Skeletal muscle satellite cell (primary cell): ENCODE data around the gene NHSL1.
"Not testable (repeated sequence)": the region's sequence is repeated elsewhere in the genome, so short reads cannot be mapped to it uniquely, and the experiment has no call there.

Source experiments
- H3K27me3 ChIP-seq: 2 replicates; pipeline ENCODE4 v1.7.0; 2013; ENCODE audit warnings: low read length; ENCODE audit not compliant: control insufficient read depth, insufficient read depth
- H3K36me3 ChIP-seq: 2 replicates; pipeline ENCODE4 v1.7.0; 2013; ENCODE audit warnings: mild to moderate bottlenecking, control low read depth, low read length; ENCODE audit not compliant: insufficient read depth
- H3K4me1 ChIP-seq: 2 replicates; pipeline ENCODE4 v1.7.0; 2013; ENCODE audit warnings: low read length; ENCODE audit not compliant: control insufficient read depth, insufficient read depth
- H3K4me2 ChIP-seq: 2 replicates; pipeline ENCODE4 v1.7.0; 2013; ENCODE audit warnings: mild to moderate bottlenecking, low read length
- H3K4me3 ChIP-seq: 2 replicates; pipeline ENCODE4 v1.7.0; 2013; ENCODE audit warnings: low read length
- H3K9ac ChIP-seq: 2 replicates; pipeline ENCODE4 v1.7.0; 2013; ENCODE audit warnings: mild to moderate bottlenecking, low read depth, low read length, moderate library complexity
- H3K9me3 ChIP-seq: replicated peaks from 2 replicates; pipeline ENCODE4 v1.7.0; 2013; ENCODE audit warnings: mild to moderate bottlenecking, control low read depth, low read length

The NHSL1 gene

DNA sequence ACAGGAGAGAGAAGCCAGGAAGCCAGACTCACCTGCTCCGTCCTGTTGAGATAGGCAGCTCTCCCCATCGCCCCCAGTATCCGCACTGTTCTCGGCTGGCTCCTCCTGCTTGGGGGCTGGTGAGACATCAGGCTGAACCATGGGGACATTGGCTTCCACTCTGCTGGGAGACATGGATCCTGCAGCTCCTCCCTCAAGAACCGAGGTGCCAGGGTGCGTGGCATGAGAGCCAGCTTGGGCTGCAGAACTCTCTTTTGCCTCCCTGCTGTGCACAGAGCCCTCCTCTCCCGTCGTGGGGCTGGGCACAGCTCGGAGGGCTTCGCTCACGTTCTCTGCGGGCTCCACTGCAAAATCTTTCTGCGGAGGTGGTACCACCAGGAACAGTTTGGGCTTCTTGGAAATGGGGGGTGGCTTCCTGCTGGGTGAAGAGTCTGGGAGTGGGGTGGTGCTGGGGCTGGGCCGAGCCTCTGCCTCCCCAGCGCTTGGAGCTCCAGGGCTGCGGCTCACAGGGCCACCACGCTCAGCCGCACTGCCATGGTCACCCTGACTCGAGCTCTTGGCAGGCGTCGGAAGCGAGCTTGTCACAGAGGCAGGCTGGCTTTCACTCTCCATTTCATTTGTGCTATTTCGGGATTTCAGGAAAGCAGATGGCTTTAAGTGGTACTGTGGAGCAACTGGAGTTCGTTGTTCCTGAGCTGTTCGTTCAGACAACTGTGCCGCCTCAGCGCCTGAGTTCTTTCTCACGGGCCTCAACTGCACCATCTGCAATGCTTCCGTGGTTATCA, 68.7 kb downstream of the NHSL1 start:
- Histone ChIP-seq H3K9me3 (no peaks in the 10 kb centered on the region), H3K36me3 (peaks cover 4% of the 10 kb centered on the region), H3K9ac (no peak overlapping the region), H3K4me3 (no peak overlapping the region), H3K27me3 (no peaks in the 10 kb centered on the region), H3K4me2 (no peak overlapping the region), H3K4me1 (no peaks in the 10 kb centered on the region)

- H3K4me2 ChIP-seq = no peak overlapping the region
- no peaks in the 10 kb centered on the region for H3K4me1 ChIP-seq
- no peak overlapping the region for H3K9ac ChIP-seq
- H3K36me3 ChIP-seq = peaks cover 4% of the 10 kb centered on the region
- no peak overlapping the region for H3K4me3 ChIP-seq
- no peaks in the 10 kb centered on the region for H3K9me3 ChIP-seq
- H3K27me3 ChIP-seq = no peaks in the 10 kb centered on the region
Measured at GRCh38 chr6:138429761-138430160, 69.5 kb downstream of the NHSL1 start.

DNA sequence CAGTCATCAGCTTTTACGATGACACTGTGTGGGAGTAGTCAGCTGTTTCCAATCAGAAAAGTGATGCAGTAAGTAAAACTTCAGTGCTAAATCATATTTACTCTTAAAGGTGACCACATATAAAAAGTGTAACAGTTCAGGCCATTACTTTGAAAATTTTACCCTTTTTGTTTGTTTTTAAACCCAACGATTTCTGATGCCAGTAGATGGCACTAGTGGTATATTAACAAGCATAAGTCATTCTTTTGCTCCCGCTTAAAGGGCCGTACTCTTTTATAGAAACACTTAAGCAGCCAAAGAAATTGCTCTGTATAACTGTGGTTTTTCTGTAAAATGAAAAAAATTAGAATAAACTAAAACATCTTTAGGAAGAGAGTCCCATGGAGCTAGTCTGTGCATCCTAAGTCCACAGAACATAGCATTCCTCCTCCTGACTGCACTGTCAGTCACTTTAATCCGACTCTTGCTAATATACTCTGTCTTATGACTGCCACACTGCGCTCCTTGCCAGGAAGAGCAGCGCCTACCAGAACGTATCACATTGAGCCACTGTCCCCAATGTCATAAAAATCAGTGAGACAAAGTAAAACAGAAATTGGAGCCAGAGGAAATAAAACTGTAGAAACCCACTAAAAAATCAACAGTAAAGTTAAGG, 70.2 kb downstream of the NHSL1 start:
- no peak overlapping the region for H3K9ac ChIP-seq
- H3K36me3 ChIP-seq = peaks cover 4% of the 10 kb centered on the region
- no peaks in the 10 kb centered on the region for H3K9me3 ChIP-seq
- no peaks in the 10 kb centered on the region for H3K4me1 ChIP-seq
- no peaks in the 10 kb centered on the region for H3K27me3 ChIP-seq
- H3K4me3 ChIP-seq = no peak overlapping the region
- H3K4me2 ChIP-seq = no peak overlapping the region

GRCh38 chr6:138427701-138428100, 71.6 kb downstream of the NHSL1 start:
- Histone ChIP-seq H3K4me1 (peaks cover 4% of the 10 kb centered on the region), H3K4me2 (no peak overlapping the region), H3K36me3 (peaks cover 4% of the 10 kb centered on the region), H3K27me3 (no peaks in the 10 kb centered on the region), H3K9ac (no peak overlapping the region), H3K4me3 (no peak overlapping the region), H3K9me3 (no peaks in the 10 kb centered on the region)

DNA sequence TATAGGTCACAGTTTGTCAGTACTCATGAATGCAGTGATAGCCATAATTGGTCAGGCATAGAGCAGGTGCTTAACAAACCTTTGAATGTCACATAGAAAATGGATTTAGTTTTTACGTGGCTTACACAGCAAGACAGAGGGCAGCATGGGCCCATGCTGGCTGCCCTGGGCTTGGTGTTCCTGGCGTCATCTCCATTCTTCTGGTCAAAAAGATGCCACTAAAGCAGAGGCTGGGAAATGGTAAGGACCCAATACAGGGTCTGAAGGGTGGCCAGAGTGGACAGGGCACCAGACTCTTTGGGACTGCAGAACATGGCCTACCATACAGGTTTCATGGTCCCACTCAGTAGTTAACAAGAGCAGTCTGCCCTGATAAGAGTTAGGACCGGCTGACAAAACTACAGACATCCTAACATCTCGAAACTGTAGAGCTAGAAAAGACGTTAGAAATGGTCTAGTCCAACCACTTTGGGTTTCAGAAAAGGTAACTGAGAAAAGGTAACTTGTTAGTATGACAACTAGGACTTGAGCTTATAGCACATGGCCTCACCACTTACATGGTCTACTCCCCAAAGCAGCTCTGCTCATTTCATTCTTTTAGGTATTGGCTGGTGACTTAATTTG, 72.7 kb downstream of the NHSL1 start:
- peaks cover 4% of the 10 kb centered on the region for H3K4me1 ChIP-seq
- H3K4me2 ChIP-seq = no peak overlapping the region
- H3K4me3 ChIP-seq = no peak overlapping the region
- H3K36me3 ChIP-seq = peaks cover 4% of the 10 kb centered on the region
- H3K27me3 ChIP-seq = no peaks in the 10 kb centered on the region
- H3K9me3 ChIP-seq = no peaks in the 10 kb centered on the region
- H3K9ac ChIP-seq = no peak overlapping the region

DNA sequence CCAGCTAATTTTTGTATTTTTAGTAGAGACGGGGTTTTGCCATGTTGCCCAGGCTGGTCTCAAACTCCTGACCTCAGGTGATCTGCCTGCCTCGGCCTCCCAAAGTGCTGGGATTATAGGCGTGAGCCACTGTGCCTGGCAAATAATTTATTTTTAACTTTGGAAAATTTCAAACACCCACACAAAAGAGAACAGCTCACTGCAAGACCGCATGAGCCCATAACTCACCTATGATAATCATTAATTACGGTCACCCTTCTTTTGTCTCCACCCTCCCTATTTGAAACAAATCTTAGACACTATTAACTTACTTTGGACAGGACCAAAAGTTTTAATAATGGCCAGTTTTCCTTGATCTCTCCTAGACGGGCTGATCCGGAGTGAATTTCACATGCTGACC, 74.0 kb downstream of the NHSL1 start:
- not testable (repeated sequence) for H3K4me3 ChIP-seq

DNA sequence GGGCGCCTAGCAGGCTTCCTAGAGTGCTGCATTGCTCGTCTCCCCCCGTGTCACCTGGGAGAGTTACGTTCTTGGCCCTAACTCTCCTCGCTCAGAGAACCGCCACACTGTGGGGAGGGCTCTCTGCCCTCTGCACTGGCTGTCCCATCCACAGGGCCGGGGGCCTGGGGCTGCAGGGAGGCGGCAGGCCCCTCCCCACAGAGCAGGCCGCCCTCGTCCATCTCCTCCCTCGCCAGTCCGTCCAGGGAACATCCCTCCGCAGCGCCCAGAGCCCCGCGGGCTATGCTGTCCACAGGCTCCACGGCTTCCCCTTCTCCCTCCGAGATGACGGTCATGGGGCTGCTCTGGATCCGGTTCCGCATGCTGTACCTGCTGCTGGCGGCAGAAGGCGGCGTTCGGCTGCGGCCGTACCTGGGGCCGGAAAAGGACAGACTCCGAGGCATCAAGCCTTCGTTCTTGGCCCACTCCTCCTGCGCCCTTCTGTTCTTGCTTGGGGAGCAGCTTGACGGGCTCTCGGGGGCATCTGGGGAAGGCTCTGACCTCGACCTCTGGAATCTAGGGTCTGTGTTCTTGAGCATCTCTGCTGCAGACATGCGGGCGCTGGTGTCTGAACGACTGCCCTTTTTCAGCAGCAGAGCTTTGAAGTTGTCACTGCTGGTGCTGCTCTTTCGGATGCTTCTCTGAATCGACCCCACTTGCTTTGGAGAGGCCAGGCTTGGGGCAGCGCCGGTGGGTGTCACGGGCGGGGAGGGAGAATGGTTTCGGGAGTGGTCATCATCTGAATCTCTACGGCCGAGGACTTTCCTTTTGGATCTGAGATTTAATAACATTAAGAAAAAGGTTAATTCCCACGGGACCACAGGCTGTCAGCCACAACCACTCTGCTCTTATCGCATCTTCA, 75.0 kb downstream of the NHSL1 start:
- Histone ChIP-seq H3K4me2 (no peak overlapping the region), H3K4me1 (peaks cover 4% of the 10 kb centered on the region), H3K4me3 (no peak overlapping the region), H3K9ac (no peak overlapping the region), H3K27me3 (no peaks in the 10 kb centered on the region), H3K9me3 (no peaks in the 10 kb centered on the region), H3K36me3 (peaks cover 4% of the 10 kb centered on the region)

More for the DNA sequence above, 74.0 kb downstream of the NHSL1 start:
- not testable (repeated sequence) for H3K9me3 ChIP-seq, H3K4me1 ChIP-seq, H3K4me2 ChIP-seq, H3K27me3 ChIP-seq, H3K36me3 ChIP-seq, H3K9ac ChIP-seq

- Histone ChIP-seq H3K9ac (no peak overlapping the region), H3K4me2 (no peak overlapping the region), H3K4me1 (peaks cover 4% of the 10 kb centered on the region), H3K9me3 (no peaks in the 10 kb centered on the region), H3K27me3 (no peaks in the 10 kb centered on the region), H3K36me3 (peaks cover 4% of the 10 kb centered on the region), H3K4me3 (no peak overlapping the region)
Measured at GRCh38 chr6:138422861-138423260, 76.4 kb downstream of the NHSL1 start.

- Histone ChIP-seq H3K4me3 (no peak overlapping the region), H3K9me3 (no peaks in the 10 kb centered on the region), H3K9ac (no peak overlapping the region), H3K4me1 (peaks cover 4% of the 10 kb centered on the region), H3K27me3 (no peaks in the 10 kb centered on the region), H3K36me3 (peaks cover 3% of the 10 kb centered on the region), H3K4me2 (no peak overlapping the region)
Measured at GRCh38 chr6:138421608-138422007, 77.7 kb downstream of the NHSL1 start.

GRCh38 chr6:138421089-138421488, 78.2 kb downstream of the NHSL1 start:
- no peak overlapping the region for H3K4me2 ChIP-seq
- H3K9me3 ChIP-seq = no peaks in the 10 kb centered on the region
- no peak overlapping the region for H3K9ac ChIP-seq
- H3K4me1 ChIP-seq = peaks cover 4% of the 10 kb centered on the region
- H3K4me3 ChIP-seq = no peak overlapping the region
- H3K36me3 ChIP-seq = no peaks in the 10 kb centered on the region
- H3K27me3 ChIP-seq = no peaks in the 10 kb centered on the region

GRCh38 chr6:138420356-138420755, 78.9 kb downstream of the NHSL1 start:
- H3K4me1 ChIP-seq = peaks cover 4% of the 10 kb centered on the region
- H3K36me3 ChIP-seq = no peaks in the 10 kb centered on the region
- no peaks in the 10 kb centered on the region for H3K9me3 ChIP-seq
- H3K9ac ChIP-seq = no peak overlapping the region
- H3K4me2 ChIP-seq = no peak overlapping the region
- no peaks in the 10 kb centered on the region for H3K27me3 ChIP-seq
- no peak overlapping the region for H3K4me3 ChIP-seq
